GM12878 (cell line): ENCODE measurements around the gene PSMC4. TPM values are rescaled to one million over a fixed set of nuclear protein-coding genes. Genes with fewer than 3 reads are reported as not detected.
A peak's percentile ranks its signal among the peaks of the same experiment; 100 is the strongest.

Experiments used
- ATAC-seq: fragments of 200-7000 bp; cut with Tn5 transposase; 3 replicates; pipeline ENCODE4 v1.9.1; 2020; ENCODE audit warnings: mild to moderate bottlenecking, moderate library complexity
- BruUV-seq: library from RNA; stranded (reverse); fragments of 400-500 nt; replicated peaks from 2 replicates; lab custom pipeline; 2021; lab: Mats Ljungman, UMichigan
- CTCF ChIA-PET: fragments of 300-600 bp; sonication (Branson Sonifier 250); formaldehyde crosslinking; extraction: SDS; loops from one replicate; lab custom pipeline; 2021; ENCODE audit warnings: inconsistent platforms; lab: Yijun Ruan, JAX
- POLR2A ChIA-PET: fragments of 350-600 bp; formaldehyde crosslinking; extraction: SDS; loops from one replicate; lab custom pipeline; 2021; ENCODE audit warnings: inconsistent platforms; lab: Charles Lee
- RAD21 ChIA-PET: fragments of 300-600 bp; sonication (Branson Sonifier 250); formaldehyde crosslinking; loops from one replicate; lab custom pipeline; 2023; ENCODE audit warnings: antibody characterized with exemption; ENCODE audit not compliant: unreplicated experiment; lab: Charles Lee
- SMC1A ChIA-PET: fragments of 300-600 bp; sonication (Branson Sonifier 250); formaldehyde crosslinking; loops from one replicate; lab custom pipeline; 2023; ENCODE audit not compliant: unreplicated experiment, uncharacterized antibody; lab: Charles Lee
- DNase-seq: peaks from one replicate; pipeline ENCODE4 v3.0.0-alpha.2; 2011; ENCODE audit warnings: low read depth, low spot score
- FAIRE-seq: peaks from 3 replicates; lab custom pipeline; 2011; peaks lifted over from hg19 to GRCh38; lab: Jason Lieb, UNC
- H2AFZ ChIP-seq: 2 replicates; pipeline ENCODE4 v1.6.0; 2011; ENCODE audit warnings: low read depth, low read length, control low read depth; ENCODE audit not compliant: control insufficient read depth
- H3K27ac ChIP-seq: 2 replicates; pipeline ENCODE4 v1.5.1; 2011; ENCODE audit warnings: control low read depth; ENCODE audit not compliant: control insufficient read depth, insufficient read depth
- H3K27me3 ChIP-seq, 2 experiments: replicated peaks in 1 of 2; 2 replicates each; pipeline versions ENCODE4 v1.6.0 to v1.6.1; 2011; ENCODE audit warnings: low read length in 1 of 2; ENCODE audit not compliant: control insufficient read depth in 2 of 2, insufficient read depth in 2 of 2
- H3K36me3 ChIP-seq, 2 experiments: 2 replicates each; pipeline ENCODE4 v1.5.1; 2011; ENCODE audit warnings: low read length in 1 of 2; ENCODE audit not compliant: control insufficient read depth in 2 of 2, insufficient read depth in 2 of 2
- H3K4me1 ChIP-seq: 2 replicates; pipeline ENCODE4 v1.6.1; 2011; ENCODE audit warnings: mild to moderate bottlenecking, low read length, moderate library complexity, mixed read lengths; ENCODE audit not compliant: control insufficient read depth, insufficient read depth
- H3K4me2 ChIP-seq: 2 replicates; pipeline ENCODE4 v1.6.0; 2011; ENCODE audit warnings: control low read depth; ENCODE audit not compliant: control insufficient read depth, insufficient read depth
- H3K4me3 ChIP-seq: fragments of 200-600 bp; sonication (generic); 2 replicates; pipeline ENCODE4 v1.5.1; 2016
- H3K79me2 ChIP-seq: 2 replicates; pipeline ENCODE4 v1.6.0; 2011; ENCODE audit warnings: low read length; ENCODE audit not compliant: control insufficient read depth, insufficient read depth
- H3K9ac ChIP-seq: 2 replicates; pipeline ENCODE4 v1.8.0; 2011; ENCODE audit warnings: low read length, control low read depth, mixed read lengths; ENCODE audit not compliant: control insufficient read depth, insufficient read depth
- H3K9me3 ChIP-seq: replicated peaks from 3 replicates; pipeline ENCODE4 v1.5.1; 2011; ENCODE audit warnings: mild to moderate bottlenecking, low read length; ENCODE audit not compliant: control insufficient read depth, insufficient read depth
- H4K20me1 ChIP-seq: 2 replicates; pipeline ENCODE4 v1.6.0; 2011; ENCODE audit not compliant: control insufficient read depth, insufficient read depth
- IKZF2 ChIP-seq, 2 experiments: fragments of 450-650 bp; IDR thresholded peaks; 2 replicates each; pipeline ENCODE4 v1.6.1; 2017; ENCODE audit warnings: mild to moderate bottlenecking in 2 of 2, moderate library complexity in 2 of 2
- IRF4 ChIP-seq: IDR thresholded peaks from 2 replicates; pipeline ENCODE4 v1.6.1; 2011; ENCODE audit warnings: low read depth, low read length
- NBN ChIP-seq: fragments of 450-650 bp; IDR thresholded peaks from 2 replicates; pipeline ENCODE4 v1.6.1; 2016
- NR2C1 ChIP-seq: fragments of 450-650 bp; IDR thresholded peaks from 2 replicates; pipeline ENCODE4 v1.6.1; 2017; ENCODE audit warnings: antibody characterized with exemption, mild to moderate bottlenecking, moderate library complexity
- NR2F1 ChIP-seq: fragments of 450-650 bp; conservative IDR thresholded peaks from 2 replicates; pipeline ENCODE4 v1.6.1; 2017; ENCODE audit warnings: mild to moderate bottlenecking
- POLR2A ChIP-seq: IDR thresholded peaks from 2 replicates; pipeline ENCODE4 v1.6.1; 2011; ENCODE audit warnings: low read depth, mild to moderate bottlenecking, low read length
- POLR2AphosphoS2 ChIP-seq: IDR thresholded peaks from 2 replicates; pipeline ENCODE4 v1.6.1; 2011; ENCODE audit warnings: low read depth, mild to moderate bottlenecking, low read length, improper control_type of control experiment, moderate library complexity
- ZNF384 ChIP-seq: IDR thresholded peaks from 2 replicates; pipeline ENCODE4 v1.6.1; 2012; ENCODE audit warnings: low read depth, mild to moderate bottlenecking, low read length, improper control_type of control experiment, borderline replicate concordance
- ZNF687 ChIP-seq: fragments of 450-650 bp; IDR thresholded peaks from 2 replicates; pipeline ENCODE4 v1.6.1; 2017; ENCODE audit warnings: mild to moderate bottlenecking, moderate library complexity
- WGBS: methylation state at CpG from one replicate; pipeline ENCODE4 v1.1.6; 2016; ENCODE audit warnings: low lambda C conversion rate; ENCODE audit not compliant: insufficient replicate concordance, insufficient coverage; ENCODE audit errors: missing lambda C conversion rate; 5-methylcytosine and 5-hydroxymethylcytosine counted together
- in situ Hi-C: fragments of 300-500 bp; cut with MboI; formaldehyde crosslinking; loops from 9 replicates; pipeline ENCODE4 v1.14.3; 2018; ENCODE audit warnings: mixed read lengths
- intact Hi-C: fragments of 100-400 bp; cut with micrococcal nuclease; formaldehyde crosslinking; loops from one replicate; pipeline ENCODE4 v1.14.2; 2022; ENCODE audit not compliant: unreplicated experiment
- polyA plus RNA-seq, 11 experiments: library from polyadenylated mRNA; depleted of rRNA in 4 of 11; unstranded in 6 of 11; stranded (reverse) in 5 of 11; fragments of >200 nt; fragmentation: Nextera tagmentation in 4 of 11; fragmentation: Illumina TruSeq in 1 of 11; extraction: Ambion mirVana in 4 of 11; extraction: Trizol in 1 of 11; gene quantifications; 1 replicate in 1 of 11; 2 replicates in 10 of 11; pipeline versions ENCODE4 v1.2.1 to v1.2.3, GENCODE V29; 2011 to 2016; ENCODE audit warnings: inconsistent platforms in 2 of 11, missing spikeins in 2 of 11, low read depth in 1 of 11
- total RNA-seq, 4 experiments: library from RNA; depleted of rRNA in 3 of 4; stranded (reverse); fragments of >200 nt in 3 of 4; fragmentation: Illumina TruSeq in 1 of 4; extraction: Trizol in 1 of 4; gene quantifications; 2 replicates each; pipeline versions ENCODE4 v1.2.1 to v1.2.3, GENCODE V29; 2013 to 2021

Gene PSMC4
- total and polyA plus RNA-seq, 10 of the 15 experiments (the other 5 are each of a cell fraction or from before 2014, with no cell fraction given) = 55.2 to 328 (median 127) TPM

- no peak for TF ChIP-seq ZNF687
- no peak for TF ChIP-seq NBN
- TF ChIP-seq IRF4 = no peak
- TF ChIP-seq POLR2AphosphoS2 = no peak
- TF ChIP-seq IKZF2 (IDR thresholded peaks at IDR 0.05) = no peak
- no peak for TF ChIP-seq POLR2A
Observed at GRCh38 chr19:39927076-39927475, 43.9 kb upstream of the PSMC4 start (continued).

- ATAC-seq (no peak), FAIRE-seq (no peak), DNase-seq (no peak)
- BruUV-seq = no TSS peak
- H3K36me3 ChIP-seq = no peaks in the 10 kb centered on the region
- intact Hi-C loops = no loop called here
- H3K4me3 ChIP-seq = no peak overlapping the region
- no peak overlapping the region for H2AFZ ChIP-seq
- RAD21 ChIA-PET = interaction anchor here (0.9 kb wide), 1 partner anchor 43 kb away, joined by 3 read pairs; the partner anchor contains the start of gene PSMC4
- no peak for TF ChIP-seq ZNF384
- peak; percentile 30; the same call in 1 of the 2 replicates for TF ChIP-seq NR2F1
- 0 out of 2 replicates have a peak, but pooled peaks have one; percentile 18 for TF ChIP-seq NR2C1
- SMC1A ChIA-PET = interaction anchor here (1.3 to 2.9 kb wide), 3 partner anchors 14 to 43 kb away, joined by 4 to 13 read pairs (median 6); partner anchors contain the start of gene PSMC4
- no peaks in the 10 kb centered on the region for H4K20me1 ChIP-seq
- no peak overlapping the region for H3K9ac ChIP-seq
- no peaks in the 10 kb centered on the region for H3K27me3 ChIP-seq
- in situ Hi-C loops = no loop called here
- no peak overlapping the region for H3K4me2 ChIP-seq
- no peak overlapping the region for H3K27ac ChIP-seq
- H3K4me1 ChIP-seq = no peaks in the 10 kb centered on the region
- H3K79me2 ChIP-seq = no peaks in the 10 kb centered on the region
- WGBS = 63% methylated on average over 23 of the region's 23 CpGs
- POLR2A ChIA-PET = interaction anchor here (0.6 to 1.3 kb wide), 3 partner anchors 14 to 109 kb away, joined by 3 to 5 read pairs (median 3); no protein-coding TSS in a partner anchor
- CTCF ChIA-PET = interaction anchor here (0.7 kb wide), 1 partner anchor 43 kb away, joined by 3 read pairs; no protein-coding TSS in a partner anchor
- H3K9me3 ChIP-seq = no peaks in the 10 kb centered on the region
Observed at GRCh38 chr19:39927524-39928356, 43.2 kb upstream of the PSMC4 start.
